Natural killer cell treated with Interleukin-12 subunit alpha and Interleukin-12 subunit beta and Interleukin-15 and Interleukin-18, amount 100 ng/mL, for 72 hours (primary cell): Measurements from ENCODE around the gene RNF6. TPM values are rescaled to one million over a fixed set of nuclear protein-coding genes. Genes with fewer than 3 reads are reported as not detected.

ENCODE experiments used
- ATAC-seq, 2 donors: fragments of 150-1000 bp; cut with Tn5 transposase in 1 of 2; sonication (Bioruptor Pico), chemical (Tn5 transposase) in 1 of 2; 2 replicates each; pipeline ENCODE4 v1.10.0; 2021
- DNase-seq: peaks from one replicate; pipeline ENCODE4 v3.0.0; 2022; ENCODE audit warnings: low spot score
- H3K27ac Mint-ChIP-seq, 2 donors: 1 replicate in 1 of 2; 2 replicates in 1 of 2; pipeline ENCODE4 v1.8.0; 2022; ENCODE audit warnings: mixed read lengths in 2 of 2, mild to moderate bottlenecking in 1 of 2, moderate library complexity in 1 of 2
- H3K27me3 Mint-ChIP-seq, 2 donors: 1 replicate in 1 of 2; 2 replicates in 1 of 2; pipeline ENCODE4 v1.8.0; 2022; ENCODE audit warnings: mixed read lengths in 2 of 2
- H3K36me3 Mint-ChIP-seq: one replicate; pipeline ENCODE4 v1.8.0; 2022; ENCODE audit warnings: mixed read lengths
- H3K4me1 Mint-ChIP-seq, 2 donors: 1 replicate in 1 of 2; 2 replicates in 1 of 2; pipeline ENCODE4 v1.8.0; 2022; ENCODE audit warnings: low read depth in 2 of 2, mixed read lengths in 2 of 2, mild to moderate bottlenecking in 1 of 2
- H3K4me3 Mint-ChIP-seq: one replicate; pipeline ENCODE4 v1.8.0; 2022; ENCODE audit warnings: mixed read lengths
- H3K9me3 Mint-ChIP-seq: 2 replicates; pipeline ENCODE4 v1.8.0; 2022; ENCODE audit warnings: mixed read lengths
- total RNA-seq, 2 donors: library from RNA; stranded (reverse); gene quantifications; one replicate each; pipeline ENCODE4 v1.2.3, GENCODE V29; 2022

RNF6 gene
- total RNA-seq, 2 donors from 2014 or later = 37.7 to 64.4 TPM

GRCh38 chr13:26168237-26168814, 53.8 kb downstream of the RNF6 start:
- DNase-seq (no peak), ATAC-seq (no peak)
- Mint-ChIP-seq H3K27me3 (peaks cover 3 to 9% of the 10 kb centered on the region in 2 donors), H3K9me3 (no peaks in the 10 kb centered on the region), H3K27ac (no peak overlapping the region), H3K4me3 (no peak overlapping the region), H3K4me1 (no peaks in the 10 kb centered on the region), H3K36me3 (no peaks in the 10 kb centered on the region)

GRCh38 chr13:26163812-26164211, 58.3 kb downstream of the RNF6 start:
- no peak overlapping the region for H3K27ac Mint-ChIP-seq
- H3K27me3 Mint-ChIP-seq = peaks cover 5 to 9% of the 10 kb centered on the region in 2 donors
- H3K4me1 Mint-ChIP-seq = no peaks in the 10 kb centered on the region
- H3K9me3 Mint-ChIP-seq = no peaks in the 10 kb centered on the region
- no peaks in the 10 kb centered on the region for H3K36me3 Mint-ChIP-seq
- no peak for DNase-seq
- ATAC-seq = no peak
- no peak overlapping the region for H3K4me3 Mint-ChIP-seq

Other genes with a start within 250 kb of the RNF6 start
- under 1 TPM; 0.17 to 0.67 TPM for gene SHISA2, start 170.3 kb downstream of the RNF6 start, total RNA-seq
- 10 to 100 TPM; 16.3 to 17.0 TPM for gene CDK8, start 31.8 kb upstream of the RNF6 start, total RNA-seq